Gastroesophageal sphincter (tissue), 4 donors: ENCODE measurements around the gene TBC1D1. TPM values are rescaled to one million over a fixed set of nuclear protein-coding genes. Genes with fewer than 3 reads are reported as not detected.

ENCODE experiments used
- ATAC-seq: fragments of 150-250 bp; one replicate; pipeline ENCODE4 v1.9.1; 2016; ENCODE audit warnings: mild to moderate bottlenecking, moderate library complexity
- H3K27ac ChIP-seq, 4 donors: fragments of 200-600 bp; sonication (generic) in 3 of 4; 1 replicate in 3 of 4; 2 replicates in 1 of 4; pipeline ENCODE4 v1.5.1; 2016 to 2019
- H3K27me3 ChIP-seq: fragments of 200-600 bp; sonication (generic); one replicate; pipeline ENCODE4 v1.5.1; 2019
- H3K36me3 ChIP-seq, 2 donors: fragments of 200-600 bp; sonication (generic); one replicate each; pipeline ENCODE4 v1.5.1; 2019; ENCODE audit warnings: control low read depth in 1 of 2
- H3K4me1 ChIP-seq, 3 donors: fragments of 200-600 bp; sonication (generic); 1 replicate in 2 of 3; 2 replicates in 1 of 3; pipeline ENCODE4 v1.5.1; 2016 to 2019; ENCODE audit warnings: control low read depth in 2 of 3
- H3K4me3 ChIP-seq, 2 donors: fragments of 200-600 bp; sonication (generic); one replicate each; pipeline ENCODE4 v1.5.1; 2019; ENCODE audit warnings: mild to moderate bottlenecking in 1 of 2, moderate library complexity in 1 of 2
- H3K9me3 ChIP-seq, 3 donors: fragments of 200-600 bp; sonication (generic); one replicate each; pipeline ENCODE4 v1.5.1; 2017 to 2019; ENCODE audit warnings: control low read depth in 2 of 3
- EP300 ChIP-seq: sonication (generic); formaldehyde crosslinking; IDR thresholded peaks from one replicate; pipeline ENCODE4 v1.6.1; 2017; ENCODE audit warnings: antibody characterized with exemption, mild to moderate bottlenecking
- POLR2A ChIP-seq, 2 donors: fragments of 450-650 bp; IDR thresholded peaks; one replicate each; pipeline ENCODE4 v1.6.1; 2017; ENCODE audit warnings: antibody characterized with exemption in 2 of 2, mild to moderate bottlenecking in 2 of 2, moderate library complexity in 1 of 2
- POLR2AphosphoS5 ChIP-seq: sonication (generic); formaldehyde crosslinking; IDR thresholded peaks from one replicate; pipeline ENCODE4 v1.6.1; 2017; ENCODE audit warnings: antibody characterized with exemption
- WGBS, 2 donors: methylation state at CpG; one replicate each; pipeline ENCODE4 v1.1.5; 2018; ENCODE audit warnings: low coverage in 1 of 2; 5-methylcytosine and 5-hydroxymethylcytosine counted together
- total RNA-seq, 4 donors: library from RNA; depleted of rRNA; stranded (reverse); fragments of >200 nt; gene quantifications; one replicate each; pipeline ENCODE4 v1.1.0, GENCODE V29; 2016
- TF ChIP-seq, protein P1 (sequence below), 4 experiments: fragments of 200-600 bp in 2 of 4; fragments of 450-650 bp in 2 of 4; sonication (generic) in 1 of 4; IDR thresholded peaks; one replicate each; pipeline ENCODE4 v1.5.1; 2017 to 2019; ENCODE audit warnings: antibody characterized with exemption in 4 of 4, mild to moderate bottlenecking in 2 of 4, moderate library complexity in 2 of 4

Gene TBC1D1
- total RNA-seq, 4 donors from 2014 or later, result 190 to 279 (median 241) TPM

DNA sequence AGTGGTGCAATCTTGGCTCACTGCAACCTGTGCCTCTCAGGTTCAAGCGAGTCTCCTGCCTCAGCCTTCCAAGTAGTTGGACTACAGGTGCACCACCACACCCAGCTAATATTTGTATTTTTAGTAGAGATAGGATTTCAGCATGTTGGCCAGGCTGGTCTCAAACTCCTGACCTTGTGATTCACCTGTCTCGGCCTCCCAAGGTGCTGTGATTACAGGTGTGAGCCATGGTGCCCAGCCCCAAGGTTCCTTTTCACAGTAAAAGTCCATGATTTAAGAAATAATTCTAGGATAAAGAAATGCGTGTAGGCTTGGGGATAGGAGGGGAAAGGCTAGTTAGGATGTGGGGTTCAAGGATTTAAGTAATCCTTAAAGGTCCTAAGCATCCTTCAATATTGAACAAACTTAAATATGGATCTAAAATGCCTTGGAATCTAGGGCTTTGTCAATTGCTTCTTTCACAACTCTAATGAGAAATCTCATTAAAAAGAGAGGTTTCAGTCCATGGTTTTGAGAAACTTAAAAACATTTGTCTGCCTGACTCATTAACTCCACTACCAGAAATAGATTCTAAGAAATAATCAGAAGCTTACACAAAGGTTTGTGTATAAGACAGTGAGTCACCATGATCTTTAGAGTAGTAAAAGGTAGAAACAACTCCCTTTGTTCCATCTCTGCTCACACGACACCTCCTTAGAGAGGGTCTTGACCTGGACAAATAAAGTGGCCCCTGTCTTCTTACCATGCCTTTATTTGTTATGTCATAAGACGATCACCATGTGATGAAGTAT is 272.5 kb downstream of the TBC1D1 start:
- no peak overlapping the region for H3K27ac ChIP-seq
- no peak for TF ChIP-seq POLR2AphosphoS5
- TF ChIP-seq EP300, result no peak
- TF ChIP-seq, protein P1, sequence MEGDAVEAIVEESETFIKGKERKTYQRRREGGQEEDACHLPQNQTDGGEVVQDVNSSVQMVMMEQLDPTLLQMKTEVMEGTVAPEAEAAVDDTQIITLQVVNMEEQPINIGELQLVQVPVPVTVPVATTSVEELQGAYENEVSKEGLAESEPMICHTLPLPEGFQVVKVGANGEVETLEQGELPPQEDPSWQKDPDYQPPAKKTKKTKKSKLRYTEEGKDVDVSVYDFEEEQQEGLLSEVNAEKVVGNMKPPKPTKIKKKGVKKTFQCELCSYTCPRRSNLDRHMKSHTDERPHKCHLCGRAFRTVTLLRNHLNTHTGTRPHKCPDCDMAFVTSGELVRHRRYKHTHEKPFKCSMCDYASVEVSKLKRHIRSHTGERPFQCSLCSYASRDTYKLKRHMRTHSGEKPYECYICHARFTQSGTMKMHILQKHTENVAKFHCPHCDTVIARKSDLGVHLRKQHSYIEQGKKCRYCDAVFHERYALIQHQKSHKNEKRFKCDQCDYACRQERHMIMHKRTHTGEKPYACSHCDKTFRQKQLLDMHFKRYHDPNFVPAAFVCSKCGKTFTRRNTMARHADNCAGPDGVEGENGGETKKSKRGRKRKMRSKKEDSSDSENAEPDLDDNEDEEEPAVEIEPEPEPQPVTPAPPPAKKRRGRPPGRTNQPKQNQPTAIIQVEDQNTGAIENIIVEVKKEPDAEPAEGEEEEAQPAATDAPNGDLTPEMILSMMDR (IDR thresholded peaks at IDR 0.05), result no peak
- TF ChIP-seq POLR2A (IDR thresholded peaks at IDR 0.05), result no peak

DNA sequence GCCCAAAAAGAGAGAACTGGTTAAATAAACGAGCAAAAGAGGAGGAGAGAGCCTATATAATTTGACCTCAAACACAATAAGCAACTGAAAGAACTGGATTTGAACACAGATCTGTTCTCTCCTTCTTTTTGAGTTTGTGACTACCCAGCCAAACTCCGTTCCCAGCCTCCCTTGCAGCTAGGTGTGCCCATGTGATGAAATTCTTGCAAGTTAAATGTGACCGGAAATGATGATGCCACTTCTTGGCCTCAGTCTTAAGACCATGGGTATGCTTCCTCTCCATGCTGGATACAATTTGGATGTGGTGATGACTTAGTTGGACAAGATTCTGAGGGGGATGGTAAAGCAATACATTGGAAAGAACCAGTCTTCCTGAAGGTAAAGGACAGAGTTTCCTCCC is 273.5 kb downstream of the TBC1D1 start:
- Histone ChIP-seq H3K4me1 (peaks cover 0 to 33% (median 11%) of the 10 kb centered on the region in 3 donors), H3K27ac (no peak overlapping the region), H3K27me3 (no peaks in the 10 kb centered on the region), H3K4me3 (no peak overlapping the region), H3K36me3 (no peaks in the 10 kb centered on the region), H3K9me3 (peaks cover 0 to 5% (median 0%) of the 10 kb centered on the region in 3 donors)
- TF ChIP-seq EP300 (no peak), POLR2A (IDR thresholded peaks at IDR 0.05) (no peak), POLR2AphosphoS5 (no peak)
- TF ChIP-seq, protein P1 (IDR thresholded peaks at IDR 0.05), result no peak
- no peak for ATAC-seq
- 100% methylated on average over 2 to 3 of the region's 3 CpGs for WGBS, 2 donors

More for the DNA sequence above, 272.5 kb downstream of the TBC1D1 start:
- no peak for ATAC-seq
- Histone ChIP-seq H3K4me3 (no peak overlapping the region), H3K9me3 (peaks cover 0 to 5% (median 0%) of the 10 kb centered on the region in 3 donors), H3K27me3 (no peaks in the 10 kb centered on the region), H3K36me3 (no peaks in the 10 kb centered on the region), H3K4me1 (peaks cover 0 to 33% (median 11%) of the 10 kb centered on the region in 3 donors)
- 80 to 100% methylated on average over 2 to 5 of the region's 5 CpGs for WGBS, 2 donors

DNA sequence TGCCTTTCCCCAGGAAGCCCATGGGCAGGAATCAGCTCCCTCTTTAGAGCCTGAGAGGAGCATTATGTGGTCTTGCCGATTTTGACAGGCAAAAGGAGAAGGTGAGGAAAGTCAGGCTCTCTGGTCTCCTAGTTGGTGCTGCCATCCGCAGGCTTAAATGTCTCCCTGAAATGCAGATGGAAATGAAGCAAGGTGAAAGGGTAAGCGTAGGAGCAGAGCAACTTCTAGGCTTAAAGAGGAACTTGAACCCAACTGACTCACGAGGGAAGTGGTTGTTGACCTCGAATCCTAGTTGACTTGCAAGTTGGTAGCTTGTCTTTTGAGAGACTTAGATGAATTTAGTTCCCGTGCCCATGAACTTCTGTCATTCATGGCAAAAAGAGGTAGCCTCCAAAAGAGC is 275.2 kb downstream of the TBC1D1 start:
- no peak overlapping the region for H3K27ac ChIP-seq
- no peak overlapping the region for H3K4me3 ChIP-seq
- 78 to 82% methylated on average over 5 of the region's 6 CpGs for WGBS, 2 donors
- H3K9me3 ChIP-seq, result peaks cover 0 to 5% (median 0%) of the 10 kb centered on the region in 3 donors
- H3K4me1 ChIP-seq, result peaks cover 0 to 27% (median 6%) of the 10 kb centered on the region in 3 donors
- no peak for TF ChIP-seq POLR2A (IDR thresholded peaks at IDR 0.05)
- TF ChIP-seq EP300, result no peak
- TF ChIP-seq, protein P1 (IDR thresholded peaks at IDR 0.05), result no peak
- no peaks in the 10 kb centered on the region for H3K36me3 ChIP-seq
- ATAC-seq, result no peak
- no peaks in the 10 kb centered on the region for H3K27me3 ChIP-seq

DNA sequence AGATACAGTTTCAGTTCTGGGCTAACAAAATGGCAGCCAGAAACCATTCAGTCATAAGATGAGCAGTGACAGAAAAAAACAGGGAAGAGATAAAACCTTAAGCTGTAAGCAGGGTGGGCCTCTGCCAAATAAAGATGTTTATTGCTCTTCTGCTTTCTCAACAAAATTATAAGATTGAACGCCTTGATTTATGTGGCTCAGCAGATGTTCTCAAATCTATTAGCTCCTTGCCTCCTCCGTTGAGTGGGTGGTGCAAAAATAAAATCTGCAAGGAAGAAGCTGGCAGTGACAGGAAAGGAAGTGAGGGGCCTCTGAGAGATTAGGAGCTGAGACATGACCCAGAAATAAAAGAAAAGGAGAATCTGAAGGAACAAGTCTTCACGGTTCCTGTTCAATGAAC is 275.9 kb downstream of the TBC1D1 start:
- H3K36me3 ChIP-seq, result no peaks in the 10 kb centered on the region
- TF ChIP-seq, protein P1 (IDR thresholded peaks at IDR 0.05), result no peak
- no peak for TF ChIP-seq POLR2AphosphoS5
- TF ChIP-seq EP300, result no peak
- TF ChIP-seq POLR2A (IDR thresholded peaks at IDR 0.05), result no peak
- no peak overlapping the region for H3K27ac ChIP-seq
- WGBS, 2 donors, result 44 to 83% methylated on average over 1 to 3 of the region's 3 CpGs
- H3K4me3 ChIP-seq, result no peak overlapping the region
- peaks cover 0 to 5% (median 0%) of the 10 kb centered on the region in 3 donors for H3K9me3 ChIP-seq
- H3K27me3 ChIP-seq, result no peaks in the 10 kb centered on the region
- peaks cover 0 to 23% (median 5%) of the 10 kb centered on the region in 3 donors for H3K4me1 ChIP-seq
- no peak for ATAC-seq

DNA sequence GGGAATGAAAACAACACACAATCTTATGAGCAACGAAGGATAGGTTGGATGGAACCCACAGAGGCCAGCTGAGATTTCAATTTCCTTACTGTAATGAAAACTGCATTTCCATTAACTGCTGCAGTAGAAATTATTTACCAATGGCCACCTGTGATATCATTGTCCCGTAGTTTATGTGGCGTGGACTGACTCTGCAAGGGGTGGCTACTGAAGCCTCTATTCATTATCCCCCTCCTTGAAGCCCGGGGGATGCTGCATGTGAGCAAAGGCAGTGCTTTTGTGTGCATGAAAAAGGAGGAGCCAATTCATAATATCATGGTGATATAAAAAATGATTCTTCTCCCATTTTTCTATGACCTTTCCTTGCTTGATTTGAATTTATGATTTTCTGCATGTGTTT is 277.1 kb downstream of the TBC1D1 start:
- H3K36me3 ChIP-seq, result no peaks in the 10 kb centered on the region
- no peaks in the 10 kb centered on the region for H3K27me3 ChIP-seq
- H3K9me3 ChIP-seq, result peaks cover 0 to 5% (median 0%) of the 10 kb centered on the region in 3 donors
- H3K4me1 ChIP-seq, result peaks cover 0 to 11% (median 0%) of the 10 kb centered on the region in 3 donors
- H3K4me3 ChIP-seq, result no peak overlapping the region
- WGBS, 2 donors, result 65 to 70% methylated on average over 4 of the region's 4 CpGs
- TF ChIP-seq EP300, result no peak
- TF ChIP-seq POLR2A (IDR thresholded peaks at IDR 0.05), result no peak
- TF ChIP-seq, protein P1 (IDR thresholded peaks at IDR 0.05), result no peak
- no peak for TF ChIP-seq POLR2AphosphoS5
- no peak for ATAC-seq
- H3K27ac ChIP-seq, result no peak overlapping the region
